ENCODE results near the gene RPS8.

The RPS8 gene

DNA sequence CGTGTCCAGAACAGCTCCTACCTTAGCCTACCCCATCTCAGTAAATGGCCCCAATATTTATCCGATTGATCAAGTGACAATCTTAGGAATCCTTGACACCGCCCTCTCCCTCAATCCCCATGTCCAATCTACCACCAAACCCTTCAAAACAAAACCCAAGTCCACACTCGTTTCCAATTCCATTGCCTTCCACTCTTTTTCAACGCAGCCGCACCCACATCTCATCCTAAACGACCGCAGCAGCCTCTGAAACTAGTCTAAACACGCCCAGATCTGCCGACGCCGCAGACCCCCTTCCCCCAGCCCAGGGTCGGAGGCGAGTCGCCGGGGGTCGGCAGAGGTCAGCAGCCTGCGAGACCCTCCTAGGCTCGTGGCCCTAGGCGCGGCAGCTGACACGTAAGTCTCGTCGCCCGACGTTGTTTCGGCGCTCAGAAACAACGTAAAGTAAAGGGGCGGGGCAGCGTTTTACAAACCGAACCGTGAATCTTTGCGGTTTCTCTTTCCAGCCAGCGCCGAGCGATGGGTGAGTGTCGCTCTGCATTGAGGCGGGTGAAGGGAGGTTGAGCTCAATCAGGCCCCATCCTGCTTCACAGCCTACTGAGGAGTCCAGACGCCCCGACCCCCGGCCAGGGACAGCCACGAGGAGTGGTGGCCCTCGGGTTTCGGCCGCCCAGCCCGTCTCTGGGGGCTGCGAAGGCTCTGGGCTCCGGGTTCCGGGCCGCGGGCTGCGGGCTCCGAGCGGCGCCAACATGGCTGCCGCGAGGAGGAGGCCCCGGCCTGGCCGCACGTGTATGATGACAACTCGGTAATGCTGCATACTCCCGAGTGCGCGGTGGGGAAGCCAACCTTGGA is at the start of gene RPS8 (continued):
- TF ChIP-seq, protein P1, sequence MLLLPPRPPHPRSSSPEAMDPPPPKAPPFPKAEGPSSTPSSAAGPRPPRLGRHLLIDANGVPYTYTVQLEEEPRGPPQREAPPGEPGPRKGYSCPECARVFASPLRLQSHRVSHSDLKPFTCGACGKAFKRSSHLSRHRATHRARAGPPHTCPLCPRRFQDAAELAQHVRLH (tag by site-specific recombination; IDR thresholded peaks at IDR 0.05), result 0 out of 2 replicates have a peak, but pooled peaks have one; percentile 40
- TF ChIP-seq ZNF544 (tag by site-specific recombination; IDR thresholded peaks at IDR 0.05) (no peak), PRDM1 (tag by site-specific recombination; IDR thresholded peaks at IDR 0.05) (no peak), YY2 (tag by site-specific recombination; IDR thresholded peaks at IDR 0.05) (no peak), ZNF394 (tag by site-specific recombination; IDR thresholded peaks at IDR 0.05; ENCODE audit: borderline replicate concordance) (peak; percentile 69; the same call in 1 of the 2 replicates), ZNF266 (tag by site-specific recombination; IDR thresholded peaks at IDR 0.05; ENCODE audit: low read depth) (no peak), ZNF354C (tag by site-specific recombination; IDR thresholded peaks at IDR 0.05; ENCODE audit: borderline replicate concordance, low read depth) (no peak), ZNF501 (tag by site-specific recombination; IDR thresholded peaks at IDR 0.05) (peak; percentile 92; the same call in 1 of the 2 replicates), ZNF146 (tag by site-specific recombination; IDR thresholded peaks at IDR 0.05) (0 out of 2 replicates have a peak, but pooled peaks have one; percentile 2), ZNF658 (tag by site-specific recombination; IDR thresholded peaks at IDR 0.05) (no peak), ZNF324 (tag by site-specific recombination; IDR thresholded peaks at IDR 0.05) (peak; percentile 86), ZNF366 (tag by site-specific recombination; conservative IDR thresholded peaks at IDR 0.05) (peak; percentile 68), GFI1B (tag by site-specific recombination; IDR thresholded peaks at IDR 0.05) (no peak), ZNF473 (tag by site-specific recombination; IDR thresholded peaks at IDR 0.05) (no peak), ZFP37 (tag by site-specific recombination; IDR thresholded peaks at IDR 0.05) (peak; percentile 61), GLIS1 (tag by site-specific recombination; IDR thresholded peaks at IDR 0.05) (no peak), ZNF768 (tag by site-specific recombination; IDR thresholded peaks at IDR 0.05) (no peak), ZNF707 (tag by site-specific recombination; IDR thresholded peaks at IDR 0.05) (0 out of 2 replicates have a peak, but pooled peaks have one; percentile 9), ZNF112 (tag by site-specific recombination; IDR thresholded peaks at IDR 0.05) (no peak), ZFHX2 (tag by site-specific recombination; conservative IDR thresholded peaks at IDR 0.05) (peak; percentile 36), SP2 (tag by site-specific recombination; IDR thresholded peaks at IDR 0.05) (peak; percentile 60), ZNF311 (tag by site-specific recombination; IDR thresholded peaks at IDR 0.05; ENCODE audit: borderline replicate concordance) (no peak), ZEB2 (tag by site-specific recombination; IDR thresholded peaks at IDR 0.05) (peak; percentile 88), ZNF777 (tag by site-specific recombination; IDR thresholded peaks at IDR 0.05; ENCODE audit: borderline replicate concordance) (0 out of 2 replicates have a peak, but pooled peaks have one; percentile 11), ZNF529 (tag by site-specific recombination; IDR thresholded peaks at IDR 0.05; ENCODE audit: insufficient replicate concordance) (no peak), ZNF175 (tag by site-specific recombination; IDR thresholded peaks at IDR 0.05) (no peak)
- TF ChIP-seq, protein P2, sequence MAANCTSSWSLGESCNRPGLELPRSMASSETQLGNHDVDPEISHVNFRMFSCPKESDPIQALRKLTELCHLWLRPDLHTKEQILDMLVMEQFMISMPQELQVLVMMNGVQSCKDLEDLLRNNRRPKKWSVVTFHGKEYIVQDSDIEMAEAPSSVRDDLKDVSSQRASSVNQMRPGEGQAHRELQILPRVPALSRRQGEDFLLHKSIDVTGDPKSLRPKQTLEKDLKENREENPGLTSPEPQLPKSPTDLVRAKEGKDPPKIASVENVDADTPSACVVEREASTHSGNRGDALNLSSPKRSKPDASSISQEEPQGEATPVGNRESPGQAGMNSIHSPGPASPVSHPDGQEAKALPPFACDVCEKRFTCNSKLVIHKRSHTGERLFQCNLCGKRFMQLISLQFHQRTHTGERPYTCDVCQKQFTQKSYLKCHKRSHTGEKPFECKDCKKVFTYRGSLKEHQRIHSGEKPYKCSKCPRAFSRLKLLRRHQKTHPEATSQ (tag by site-specific recombination; IDR thresholded peaks at IDR 0.05), result peak; percentile 14; the same call in 1 of the 2 replicates
- TF ChIP-seq, protein P3, sequence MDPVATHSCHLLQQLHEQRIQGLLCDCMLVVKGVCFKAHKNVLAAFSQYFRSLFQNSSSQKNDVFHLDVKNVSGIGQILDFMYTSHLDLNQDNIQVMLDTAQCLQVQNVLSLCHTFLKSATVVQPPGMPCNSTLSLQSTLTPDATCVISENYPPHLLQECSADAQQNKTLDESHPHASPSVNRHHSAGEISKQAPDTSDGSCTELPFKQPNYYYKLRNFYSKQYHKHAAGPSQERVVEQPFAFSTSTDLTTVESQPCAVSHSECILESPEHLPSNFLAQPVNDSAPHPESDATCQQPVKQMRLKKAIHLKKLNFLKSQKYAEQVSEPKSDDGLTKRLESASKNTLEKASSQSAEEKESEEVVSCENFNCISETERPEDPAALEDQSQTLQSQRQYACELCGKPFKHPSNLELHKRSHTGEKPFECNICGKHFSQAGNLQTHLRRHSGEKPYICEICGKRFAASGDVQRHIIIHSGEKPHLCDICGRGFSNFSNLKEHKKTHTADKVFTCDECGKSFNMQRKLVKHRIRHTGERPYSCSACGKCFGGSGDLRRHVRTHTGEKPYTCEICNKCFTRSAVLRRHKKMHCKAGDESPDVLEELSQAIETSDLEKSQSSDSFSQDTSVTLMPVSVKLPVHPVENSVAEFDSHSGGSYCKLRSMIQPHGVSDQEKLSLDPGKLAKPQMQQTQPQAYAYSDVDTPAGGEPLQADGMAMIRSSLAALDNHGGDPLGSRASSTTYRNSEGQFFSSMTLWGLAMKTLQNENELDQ (tag by site-specific recombination; IDR thresholded peaks at IDR 0.05; ENCODE audit: low read depth), result no peak
- TF ChIP-seq, protein P4, sequence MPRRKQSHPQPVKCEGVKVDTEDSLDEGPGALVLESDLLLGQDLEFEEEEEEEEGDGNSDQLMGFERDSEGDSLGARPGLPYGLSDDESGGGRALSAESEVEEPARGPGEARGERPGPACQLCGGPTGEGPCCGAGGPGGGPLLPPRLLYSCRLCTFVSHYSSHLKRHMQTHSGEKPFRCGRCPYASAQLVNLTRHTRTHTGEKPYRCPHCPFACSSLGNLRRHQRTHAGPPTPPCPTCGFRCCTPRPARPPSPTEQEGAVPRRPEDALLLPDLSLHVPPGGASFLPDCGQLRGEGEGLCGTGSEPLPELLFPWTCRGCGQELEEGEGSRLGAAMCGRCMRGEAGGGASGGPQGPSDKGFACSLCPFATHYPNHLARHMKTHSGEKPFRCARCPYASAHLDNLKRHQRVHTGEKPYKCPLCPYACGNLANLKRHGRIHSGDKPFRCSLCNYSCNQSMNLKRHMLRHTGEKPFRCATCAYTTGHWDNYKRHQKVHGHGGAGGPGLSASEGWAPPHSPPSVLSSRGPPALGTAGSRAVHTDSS (tag by site-specific recombination; IDR thresholded peaks at IDR 0.05), result peak; percentile 36; the same call in 1 of the 2 replicates
- TF ChIP-seq, protein P5, sequence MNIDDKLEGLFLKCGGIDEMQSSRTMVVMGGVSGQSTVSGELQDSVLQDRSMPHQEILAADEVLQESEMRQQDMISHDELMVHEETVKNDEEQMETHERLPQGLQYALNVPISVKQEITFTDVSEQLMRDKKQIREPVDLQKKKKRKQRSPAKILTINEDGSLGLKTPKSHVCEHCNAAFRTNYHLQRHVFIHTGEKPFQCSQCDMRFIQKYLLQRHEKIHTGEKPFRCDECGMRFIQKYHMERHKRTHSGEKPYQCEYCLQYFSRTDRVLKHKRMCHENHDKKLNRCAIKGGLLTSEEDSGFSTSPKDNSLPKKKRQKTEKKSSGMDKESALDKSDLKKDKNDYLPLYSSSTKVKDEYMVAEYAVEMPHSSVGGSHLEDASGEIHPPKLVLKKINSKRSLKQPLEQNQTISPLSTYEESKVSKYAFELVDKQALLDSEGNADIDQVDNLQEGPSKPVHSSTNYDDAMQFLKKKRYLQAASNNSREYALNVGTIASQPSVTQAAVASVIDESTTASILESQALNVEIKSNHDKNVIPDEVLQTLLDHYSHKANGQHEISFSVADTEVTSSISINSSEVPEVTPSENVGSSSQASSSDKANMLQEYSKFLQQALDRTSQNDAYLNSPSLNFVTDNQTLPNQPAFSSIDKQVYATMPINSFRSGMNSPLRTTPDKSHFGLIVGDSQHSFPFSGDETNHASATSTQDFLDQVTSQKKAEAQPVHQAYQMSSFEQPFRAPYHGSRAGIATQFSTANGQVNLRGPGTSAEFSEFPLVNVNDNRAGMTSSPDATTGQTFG (tag by site-specific recombination; IDR thresholded peaks at IDR 0.05; ENCODE audit: borderline replicate concordance), result no peak
- TF ChIP-seq, protein P6, sequence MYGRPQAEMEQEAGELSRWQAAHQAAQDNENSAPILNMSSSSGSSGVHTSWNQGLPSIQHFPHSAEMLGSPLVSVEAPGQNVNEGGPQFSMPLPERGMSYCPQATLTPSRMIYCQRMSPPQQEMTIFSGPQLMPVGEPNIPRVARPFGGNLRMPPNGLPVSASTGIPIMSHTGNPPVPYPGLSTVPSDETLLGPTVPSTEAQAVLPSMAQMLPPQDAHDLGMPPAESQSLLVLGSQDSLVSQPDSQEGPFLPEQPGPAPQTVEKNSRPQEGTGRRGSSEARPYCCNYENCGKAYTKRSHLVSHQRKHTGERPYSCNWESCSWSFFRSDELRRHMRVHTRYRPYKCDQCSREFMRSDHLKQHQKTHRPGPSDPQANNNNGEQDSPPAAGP (tag by site-specific recombination; IDR thresholded peaks at IDR 0.05), result peak; percentile 94

All from HEK293 (cell line).